Measurements from ENCODE around the gene CCDC152.
"Not testable (repeated sequence)": the region's sequence is repeated elsewhere in the genome, so short reads cannot be mapped to it uniquely, and the experiment has no call there.

Gene CCDC152

DNA sequence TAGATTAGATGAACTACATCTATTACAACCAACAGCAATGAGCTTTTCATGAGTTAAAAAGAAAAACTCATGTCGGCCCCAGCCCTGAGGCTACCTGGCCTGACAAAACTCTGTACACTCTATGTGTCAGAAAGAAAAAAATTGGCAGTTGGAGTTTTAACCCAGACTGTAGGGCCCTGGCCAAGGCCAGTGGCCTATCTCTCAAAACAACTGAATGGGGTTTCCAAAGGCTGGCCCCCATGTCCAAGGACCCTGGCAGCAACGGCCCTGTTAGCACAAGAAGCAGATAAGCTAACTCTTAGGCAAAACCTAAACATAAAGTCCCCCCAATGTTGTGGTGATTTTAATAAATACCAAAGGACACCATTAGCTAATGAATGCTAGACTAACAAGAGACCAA is 59.9 kb downstream of the CCDC152 start:
- DNase-seq: not testable (repeated sequence)

GRCh38 chr5:42819745-42820144 is 63.1 kb downstream of the CCDC152 start:
- no peak for DNase-seq

DNA sequence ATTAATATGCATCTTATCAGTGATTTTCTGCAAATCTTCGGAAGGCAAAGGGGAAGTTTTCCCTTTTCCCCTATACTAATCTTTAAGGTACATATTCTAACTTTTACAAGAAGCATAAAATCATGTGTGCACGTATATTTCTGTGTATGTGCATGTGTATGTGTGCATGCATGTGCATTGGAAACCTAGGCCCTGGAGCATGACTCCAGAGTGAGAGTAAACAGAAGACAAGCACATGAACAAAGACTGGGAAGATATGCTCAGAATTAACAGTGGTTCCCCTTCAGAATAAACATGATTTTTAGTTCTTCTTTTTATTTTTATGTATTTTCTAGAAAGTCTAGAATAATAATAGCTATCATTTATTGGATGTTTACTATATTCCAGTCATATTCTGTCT is 65.9 kb downstream of the CCDC152 start:
- no peak for DNase-seq

GRCh38 chr5:42824347-42824976 is 67.8 kb downstream of the CCDC152 start:
- DNase-seq: no peak

GRCh38 chr5:42825422-42826148 is 69.0 kb downstream of the CCDC152 start:
- no peak for DNase-seq

GRCh38 chr5:42826757-42827515 is 70.3 kb downstream of the CCDC152 start:
- no peak for DNase-seq

DNA sequence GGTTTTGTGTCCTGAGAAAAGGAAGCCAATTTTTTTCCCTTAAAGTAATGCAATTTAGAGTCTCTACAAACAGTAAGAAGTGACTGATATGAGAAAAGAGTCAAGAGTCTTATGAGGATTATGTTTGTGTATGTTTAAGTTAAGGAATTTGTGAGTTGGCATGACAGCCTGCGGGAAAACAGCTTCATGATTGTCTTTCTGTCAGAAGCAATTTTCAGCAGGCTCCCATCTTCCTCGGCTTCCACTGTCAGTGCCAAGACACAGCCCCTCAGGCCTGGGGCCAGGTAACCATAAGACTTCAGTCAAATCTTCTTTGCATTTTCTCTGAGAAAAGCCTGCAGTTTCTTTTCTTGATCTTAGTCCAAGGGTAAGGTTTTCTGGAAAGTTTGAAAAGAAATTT is 72.1 kb downstream of the CCDC152 start:
- DNase-seq: no peak

DNA sequence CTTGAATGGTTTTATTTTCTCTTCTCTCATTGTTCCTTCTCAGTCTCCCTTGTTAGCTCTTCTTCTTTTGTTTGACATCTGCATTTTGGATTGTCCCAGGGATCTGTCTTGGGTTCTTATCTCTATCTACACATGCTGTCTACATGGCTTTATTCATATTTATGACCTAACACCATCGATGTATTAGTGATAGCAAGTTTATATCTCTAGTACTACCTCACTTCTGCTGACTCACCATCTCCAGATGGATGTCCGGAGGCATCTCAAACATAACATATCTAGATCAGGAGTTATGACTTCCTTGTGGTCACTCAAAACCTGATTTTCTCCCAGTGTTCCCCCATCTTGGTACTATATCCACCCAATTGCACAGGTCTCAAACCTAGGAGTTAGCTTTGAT is 74.3 kb downstream of the CCDC152 start:
- DNase-seq: no peak

GRCh38 chr5:42832060-42832459 is 75.4 kb downstream of the CCDC152 start:
- no peak for DNase-seq

- DNase-seq: no peak
Observed at GRCh38 chr5:42836070-42836769, 79.6 kb downstream of the CCDC152 start.

DNA sequence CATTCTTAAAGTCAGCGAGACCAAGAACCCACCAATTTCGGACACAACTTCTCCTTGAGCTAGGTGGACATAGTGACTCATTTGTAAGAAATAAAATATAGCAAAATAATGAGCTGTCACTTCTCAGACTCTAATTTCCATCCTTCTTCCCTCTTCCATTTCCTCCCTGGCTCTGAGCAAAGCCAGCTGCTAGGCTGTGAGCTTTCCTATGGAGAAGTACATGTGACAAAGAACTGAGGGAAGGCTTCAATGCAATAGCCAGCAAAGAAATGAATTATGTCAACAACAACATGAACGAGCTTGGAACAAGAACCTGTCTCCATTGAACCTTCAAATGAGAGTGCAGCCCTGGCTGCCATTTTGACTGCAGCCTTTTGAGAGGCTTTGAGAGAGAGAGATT is 81.0 kb downstream of the CCDC152 start:
- DNase-seq: no peak

DNA sequence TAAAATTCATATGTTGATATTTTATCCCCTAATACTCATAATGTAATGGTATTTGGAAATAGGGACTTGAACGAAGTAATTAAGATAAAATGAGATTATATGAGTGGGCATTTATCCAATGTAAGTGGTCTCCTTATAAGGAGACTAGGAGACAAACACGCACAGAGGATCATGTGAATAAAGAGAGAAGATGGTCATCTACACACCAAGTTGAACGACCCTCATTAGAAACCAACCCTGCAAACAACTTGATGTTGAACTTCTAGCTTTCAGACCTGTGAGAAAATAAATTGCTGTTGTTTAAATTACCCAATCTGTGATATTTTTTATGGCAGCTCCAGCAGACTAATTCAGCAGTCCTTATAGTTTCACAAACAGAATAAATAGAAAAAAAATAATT is 82.6 kb downstream of the CCDC152 start:
- DNase-seq: no peak

DNA sequence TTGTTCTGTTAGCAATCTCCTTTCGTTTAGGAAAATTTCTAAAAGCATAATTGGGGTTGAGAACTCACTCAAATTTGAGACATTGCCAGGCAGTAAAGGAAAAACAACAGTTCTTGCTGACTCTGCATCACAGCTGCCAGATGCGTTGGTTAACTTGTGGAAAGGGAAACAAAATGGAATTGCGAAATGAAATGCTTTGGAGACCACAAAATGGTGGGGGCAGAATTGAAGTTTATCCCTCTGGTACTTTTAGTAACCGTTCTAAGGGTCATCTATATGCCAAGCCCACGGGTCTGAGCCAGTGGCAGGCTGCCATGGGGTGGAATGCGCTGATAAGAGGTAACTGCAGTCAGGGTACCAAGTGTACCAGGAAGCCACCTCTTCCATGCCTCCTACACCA is 83.7 kb downstream of the CCDC152 start:
- DNase-seq: peak; percentile 80

DNA sequence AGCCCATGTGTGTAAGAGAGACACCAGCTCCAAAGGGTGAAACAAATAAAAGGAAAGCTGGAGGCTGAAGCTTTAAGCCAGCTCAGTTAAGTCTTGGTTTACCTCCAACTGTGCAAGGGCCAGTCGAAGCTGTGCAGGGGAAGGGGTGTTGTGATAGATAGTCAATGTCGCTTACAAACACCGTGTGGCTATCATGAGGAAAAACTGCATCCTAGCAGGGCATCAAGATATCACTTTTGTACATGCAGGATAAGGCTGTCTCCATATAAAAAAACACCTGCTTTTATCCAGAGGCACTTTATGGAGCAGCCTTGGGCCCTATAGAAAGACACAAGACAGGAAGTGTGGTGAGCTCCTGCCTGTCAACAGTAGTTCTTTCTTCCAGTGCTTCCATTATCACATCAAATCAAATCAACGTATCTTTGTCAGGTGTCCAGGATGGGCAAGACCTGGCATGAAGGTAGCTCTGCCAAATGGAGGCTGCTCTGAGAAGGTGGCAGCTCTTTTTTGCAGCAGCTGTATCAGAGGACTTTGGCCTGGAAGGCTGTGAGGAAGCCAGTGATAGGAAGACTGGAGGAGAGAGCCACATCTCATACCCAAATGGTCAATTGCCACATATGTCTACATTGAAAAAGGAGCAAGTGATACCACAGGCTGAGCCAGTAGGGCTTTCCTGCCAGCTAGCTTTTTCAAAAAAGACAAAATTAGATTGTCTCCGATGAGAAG is 84.4 kb downstream of the CCDC152 start:
- peak; percentile 29 for DNase-seq

DNA sequence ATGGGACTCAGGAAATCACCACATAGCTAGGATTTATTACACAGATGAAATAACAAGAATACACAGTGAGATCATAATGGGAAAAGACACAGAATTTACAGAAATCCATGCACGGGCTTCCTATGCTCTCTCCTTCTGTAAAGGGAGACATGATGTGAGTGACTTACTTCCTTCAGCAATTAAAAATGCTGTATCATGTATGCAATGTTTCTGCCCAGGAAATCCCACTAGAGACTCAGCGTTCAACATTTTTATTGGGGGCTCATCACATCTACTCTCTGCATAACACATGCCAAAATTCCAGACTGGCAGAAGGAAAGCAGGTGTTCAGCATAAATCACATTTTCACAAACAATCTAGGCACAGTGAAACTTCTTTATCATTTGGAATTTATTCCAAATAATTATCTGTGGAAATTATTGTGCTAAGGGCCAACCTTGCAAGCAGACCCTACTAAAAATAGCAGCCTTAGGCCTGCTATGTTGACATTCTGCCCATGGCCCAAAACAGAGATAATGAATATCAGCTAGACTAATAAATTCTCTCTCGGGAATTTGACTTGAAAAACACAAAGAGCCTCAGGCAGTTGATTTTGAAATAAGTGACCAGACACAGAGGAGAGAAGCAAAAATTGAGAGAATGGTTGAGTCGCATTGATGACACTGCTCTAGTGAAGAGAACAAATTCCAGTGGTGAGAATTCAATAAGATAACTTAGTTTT is 86.5 kb downstream of the CCDC152 start:
- DNase-seq: no peak

DNA sequence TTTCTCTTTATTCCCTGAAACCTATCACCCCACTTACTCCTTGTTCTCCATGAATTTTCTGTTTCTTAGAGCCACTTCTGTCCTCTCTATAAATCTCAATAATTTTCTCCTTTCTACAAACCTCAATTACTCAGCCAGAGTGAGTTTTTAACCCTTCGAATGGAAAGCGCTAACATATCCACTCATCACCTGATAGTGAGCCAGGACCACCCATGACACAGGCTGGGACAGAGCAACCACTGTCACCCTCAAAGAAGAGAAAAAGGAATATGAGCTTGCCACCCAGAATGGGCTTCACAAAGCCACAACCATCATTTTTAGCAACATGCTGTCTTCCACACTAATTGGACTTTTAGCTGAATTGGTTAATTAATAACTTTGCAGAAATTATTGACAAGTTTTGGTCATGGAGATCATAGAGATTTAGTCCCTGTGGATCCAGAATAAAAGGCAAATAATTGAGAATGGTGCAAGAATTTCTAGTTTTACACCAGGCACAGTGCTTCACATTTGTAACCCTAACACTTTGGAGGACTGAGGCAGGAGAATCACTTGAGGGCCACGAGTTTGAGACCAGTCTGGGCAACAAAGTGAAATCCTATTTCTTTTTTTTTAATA is 87.2 kb downstream of the CCDC152 start:
- DNase-seq: no peak

DNA sequence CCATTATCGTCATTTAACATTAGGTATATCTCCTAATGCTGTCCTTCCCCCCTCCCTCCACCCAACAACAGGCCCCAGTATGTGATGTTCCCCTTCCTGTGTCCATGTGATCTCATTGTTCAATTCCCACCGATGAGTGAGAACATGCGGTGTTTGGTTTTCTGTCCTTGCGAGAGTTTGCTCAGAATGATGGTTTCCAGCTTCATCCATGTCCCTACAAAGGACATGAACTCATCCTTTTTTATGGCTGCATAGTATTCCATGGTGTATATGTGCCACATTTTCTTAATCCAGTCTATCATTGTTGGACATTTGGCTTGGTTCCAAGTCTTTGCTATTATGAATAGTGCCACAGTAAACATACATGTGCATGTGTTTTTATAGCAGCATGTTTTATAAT is 87.8 kb downstream of the CCDC152 start:
- DNase-seq: not testable (repeated sequence)

DNA sequence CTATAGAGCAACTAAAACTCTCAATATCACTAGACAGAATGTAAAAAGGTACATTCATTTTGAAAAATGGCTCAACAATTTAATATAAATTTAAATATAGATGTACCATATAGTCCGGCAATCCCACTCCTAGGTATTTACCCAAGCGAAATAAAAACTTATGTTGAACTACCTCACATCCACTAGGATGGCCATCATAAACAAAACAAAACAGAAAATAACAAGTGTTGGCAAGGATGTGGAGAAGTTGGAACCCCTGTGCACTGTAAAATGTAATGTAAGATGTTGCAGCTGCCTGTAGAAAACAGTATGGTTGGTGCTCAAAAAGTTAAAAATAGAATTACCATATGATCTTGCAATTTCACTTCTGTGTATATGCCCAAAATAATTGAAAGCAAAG is 91.9 kb downstream of the CCDC152 start:
- no peak for DNase-seq

- DNase-seq: no peak
Observed at GRCh38 chr5:42851481-42851880, 94.9 kb downstream of the CCDC152 start.

All from hematopoietic multipotent progenitor cell treated with erythropoietin and hydrocortisone succinate and interleukin-3 and kit ligand, for 4 days (in vitro differentiated cells).